GM18507 (cell line): ENCODE measurements around the gene CCDC136.

Source experiments
- DNase-seq: peaks from one replicate; pipeline ENCODE4 v3.0.0; 2011; ENCODE audit warnings: low read depth; ENCODE audit not compliant: insufficient read length; ENCODE audit errors: extremely low spot score
- FAIRE-seq: peaks from 2 replicates; lab custom pipeline; 2011; peaks lifted over from hg19 to GRCh38; lab: Jason Lieb, UNC

The CCDC136 gene

GRCh38 chr7:128775744-128776474 is 15.9 kb upstream of the CCDC136 start, which contains the start of gene OPN1SW:
OPN1SW (minus strand) TSS chr7:128775794; CDS start chr7:128775781, 13 bp downstream.
- no peak for FAIRE-seq

GRCh38 chr7:128777156-128778123 is 14.3 kb upstream of the CCDC136 start:
- FAIRE-seq (no peak), DNase-seq (no peak)

More at GRCh38 chr7:128775744-128776474, 15.9 kb upstream of the CCDC136 start, which contains the start of gene OPN1SW:
- DNase-seq, result no peak

- no peak for DNase-seq
- FAIRE-seq, result no peak
Measured at GRCh38 chr7:128778946-128779345, 12.8 kb upstream of the CCDC136 start.

- DNase-seq (no peak), FAIRE-seq (no peak)
Measured at GRCh38 chr7:128781126-128781525, 10.6 kb upstream of the CCDC136 start.

GRCh38 chr7:128781851-128782250 is 9.9 kb upstream of the CCDC136 start:
- FAIRE-seq (no peak), DNase-seq (no peak)

GRCh38 chr7:128783143-128783861 is 8.5 kb upstream of the CCDC136 start:
- DNase-seq (no peak), FAIRE-seq (no peak)

GRCh38 chr7:128785738-128786137 is 6.0 kb upstream of the CCDC136 start:
- FAIRE-seq (no peak), DNase-seq (no peak)

- FAIRE-seq (no peak), DNase-seq (no peak)
Measured at GRCh38 chr7:128788446-128789412, 3.0 kb upstream of the CCDC136 start.

- FAIRE-seq (no peak), DNase-seq (no peak)
Measured at GRCh38 chr7:128790315-128791041, 1.3 kb upstream of the CCDC136 start.

- FAIRE-seq (no peak), DNase-seq (no peak)
Measured at GRCh38 chr7:128791972-128792327, 182 bp downstream of the CCDC136 start.

GRCh38 chr7:128792471-128793180 is 858 bp downstream of the CCDC136 start:
- no peak for DNase-seq
- no peak for FAIRE-seq

- DNase-seq (no peak), FAIRE-seq (no peak)
Measured at GRCh38 chr7:128793181-128793547, 1.4 kb downstream of the CCDC136 start.

- FAIRE-seq (no peak), DNase-seq (no peak)
Measured at GRCh38 chr7:128794020-128794419, 2.3 kb downstream of the CCDC136 start.

GRCh38 chr7:128794436-128794835 is 2.7 kb downstream of the CCDC136 start:
- no peak for FAIRE-seq
- DNase-seq, result no peak

- FAIRE-seq (no peak), DNase-seq (no peak)
Measured at GRCh38 chr7:128795129-128795528, 3.4 kb downstream of the CCDC136 start.

- FAIRE-seq (no peak), DNase-seq (no peak)
Measured at GRCh38 chr7:128796327-128796726, 4.6 kb downstream of the CCDC136 start.

- FAIRE-seq, result no peak
- no peak for DNase-seq
Measured at GRCh38 chr7:128799451-128799850, 7.7 kb downstream of the CCDC136 start.

- DNase-seq (no peak), FAIRE-seq (no peak)
Measured at GRCh38 chr7:128800567-128800966, 8.8 kb downstream of the CCDC136 start.
